Liver (tissue), 9 donors: Measurements from ENCODE around the gene PAOX. TPM values are rescaled to one million over a fixed set of nuclear protein-coding genes. Genes with fewer than 3 reads are reported as not detected.

Experiments
- DNase-seq: peaks from one replicate; pipeline ENCODE4 v3.0.0-alpha.2; 2017; ENCODE audit warnings: low spot score
- H3K27ac ChIP-seq, 2 donors: one replicate each; pipeline ENCODE4 v1.7.0; 2013; ENCODE audit warnings: inconsistent platforms in 2 of 2, low read length in 2 of 2, control low read depth in 1 of 2, low read depth in 1 of 2, mild to moderate bottlenecking in 1 of 2
- H3K27me3 ChIP-seq, 4 donors: one replicate each; pipeline versions ENCODE4 v1.6.1 to v1.7.0; 2013; ENCODE audit warnings: low read length in 3 of 4, inconsistent platforms in 1 of 4, mild to moderate bottlenecking in 1 of 4, moderate library complexity in 1 of 4; ENCODE audit not compliant: control insufficient read depth in 4 of 4, insufficient read depth in 4 of 4
- H3K36me3 ChIP-seq, 4 donors: one replicate each; pipeline versions ENCODE4 v1.6.1 to v1.7.0; 2013; ENCODE audit warnings: low read length in 3 of 4, mild to moderate bottlenecking in 3 of 4, low read depth in 1 of 4, moderate library complexity in 1 of 4; ENCODE audit not compliant: control insufficient read depth in 4 of 4, insufficient read depth in 3 of 4
- H3K4me1 ChIP-seq, 4 donors: one replicate each; pipeline versions ENCODE4 v1.6.1 to v1.7.0; 2013; ENCODE audit warnings: low read length in 3 of 4, mild to moderate bottlenecking in 3 of 4, moderate library complexity in 1 of 4; ENCODE audit not compliant: control insufficient read depth in 4 of 4, insufficient read depth in 4 of 4
- H3K4me3 ChIP-seq, 3 donors: one replicate each; pipeline versions ENCODE4 v1.6.1 to v1.7.0; 2013; ENCODE audit warnings: low read length in 3 of 3, control low read depth in 1 of 3, low read depth in 1 of 3, mild to moderate bottlenecking in 1 of 3
- H3K9ac ChIP-seq, 2 donors: one replicate each; pipeline ENCODE4 v1.7.0; 2013; ENCODE audit warnings: low read length in 2 of 2, mild to moderate bottlenecking in 2 of 2, moderate library complexity in 2 of 2, control low read depth in 1 of 2, low read depth in 1 of 2
- H3K9me3 ChIP-seq, 4 donors: one replicate each; pipeline versions ENCODE4 v1.6.1 to v1.7.0; 2013; ENCODE audit warnings: low read length in 3 of 4; ENCODE audit not compliant: control insufficient read depth in 4 of 4
- EGR1 ChIP-seq, 2 donors: IDR thresholded peaks; 2 replicates each; pipeline ENCODE4 v1.6.1; 2016 to 2018; ENCODE audit warnings: antibody characterized with exemption in 2 of 2, low read depth in 2 of 2
- FOXA1 ChIP-seq: IDR thresholded peaks from 2 replicates; pipeline ENCODE4 v1.6.1; 2016; ENCODE audit warnings: antibody characterized with exemption
- FOXA2 ChIP-seq: IDR thresholded peaks from 2 replicates; pipeline ENCODE4 v1.6.1; 2016; ENCODE audit warnings: antibody characterized with exemption
- GABPA ChIP-seq, 2 donors: IDR thresholded peaks in 1 of 2; conservative IDR thresholded peaks in 1 of 2; 2 replicates each; pipeline ENCODE4 v1.6.1; 2016; ENCODE audit warnings: antibody characterized with exemption in 2 of 2, mild to moderate bottlenecking in 1 of 2, moderate library complexity in 1 of 2
- HNF4A ChIP-seq, 2 donors: conservative IDR thresholded peaks; 2 replicates each; pipeline ENCODE4 v1.6.1; 2016; ENCODE audit warnings: antibody characterized with exemption in 2 of 2, mild to moderate bottlenecking in 2 of 2
- HNF4G ChIP-seq: IDR thresholded peaks from 2 replicates; pipeline ENCODE4 v1.6.1; 2016; ENCODE audit warnings: antibody characterized with exemption
- JUND ChIP-seq, 2 donors: IDR thresholded peaks; 2 replicates each; pipeline ENCODE4 v1.6.1; 2016; ENCODE audit warnings: antibody characterized with exemption in 2 of 2
- NR2F2 ChIP-seq: IDR thresholded peaks from 2 replicates; pipeline ENCODE4 v1.6.1; 2016; ENCODE audit warnings: antibody characterized with exemption
- RAD21 ChIP-seq, 2 donors: IDR thresholded peaks; 2 replicates each; pipeline ENCODE4 v1.6.1; 2016; ENCODE audit warnings: antibody characterized with exemption in 2 of 2, mild to moderate bottlenecking in 2 of 2
- RXRA ChIP-seq, 2 donors: IDR thresholded peaks; 2 replicates each; pipeline ENCODE4 v1.6.1; 2017 to 2018; ENCODE audit warnings: antibody characterized with exemption in 2 of 2, mild to moderate bottlenecking in 1 of 2
- SP1 ChIP-seq: IDR thresholded peaks from 2 replicates; pipeline ENCODE4 v1.6.1; 2018; ENCODE audit warnings: antibody characterized with exemption, mild to moderate bottlenecking
- TAF1 ChIP-seq: conservative IDR thresholded peaks from 2 replicates; pipeline ENCODE4 v1.6.1; 2016; ENCODE audit warnings: antibody characterized with exemption, mild to moderate bottlenecking
- YY1 ChIP-seq: IDR thresholded peaks from 2 replicates; pipeline ENCODE4 v1.6.1; 2016; ENCODE audit warnings: antibody characterized with exemption, mild to moderate bottlenecking
- WGBS: extraction: QIAGEN DNeasy Blood & Tissue Kit; methylation state at CpG from one replicate; pipeline ENCODE4 v1.1.7; 2013; 5-methylcytosine and 5-hydroxymethylcytosine counted together
- polyA plus RNA-seq, 2 donors: library from polyadenylated mRNA; stranded (reverse) in 1 of 2; unstranded in 1 of 2; fragments of 200-250 nt in 1 of 2; fragments of >200 nt in 1 of 2; fragmentation: Nextera tagmentation in 1 of 2; extraction: Ambion mirVana in 1 of 2; gene quantifications; one replicate each; pipeline versions ENCODE4 v1.2.1 to v1.2.3, GENCODE V29; 2013 to 2015
- total RNA-seq, 2 donors: library from RNA; depleted of rRNA; stranded (reverse); fragments of >200 nt; gene quantifications; one replicate each; pipeline ENCODE4 v1.2.3, GENCODE V29; 2014
- TF ChIP-seq, protein P1 (sequence below): IDR thresholded peaks from 2 replicates; pipeline ENCODE4 v1.6.1; 2016; ENCODE audit warnings: antibody characterized with exemption
- TF ChIP-seq, protein P2 (sequence below): IDR thresholded peaks from 2 replicates; pipeline ENCODE4 v1.6.1; 2016; ENCODE audit warnings: antibody characterized with exemption
- TF ChIP-seq, protein P3 (sequence below): IDR thresholded peaks from 2 replicates; pipeline ENCODE4 v1.6.1; 2016; ENCODE audit warnings: antibody characterized with exemption, mild to moderate bottlenecking
- TF ChIP-seq, protein P4 (sequence below): fragments of 150-350 bp; IDR thresholded peaks from 2 replicates; pipeline ENCODE4 v1.5.1; 2017; ENCODE audit warnings: improper control_type of control experiment, low read depth, low read length; ENCODE audit not compliant: missing input control
- TF ChIP-seq, protein P5 (sequence below): IDR thresholded peaks from 2 replicates; pipeline ENCODE4 v1.6.1; 2016; ENCODE audit warnings: antibody characterized with exemption
- donor health status: healthy.
- donor health status: healthy.
- donor health status: healthy.
- donor health status: healthy.
- donor health status: healthy.

The PAOX gene
- total and polyA plus RNA-seq, 4 donors = 4.8 to 17.8 (median 13.3) TPM

DNA sequence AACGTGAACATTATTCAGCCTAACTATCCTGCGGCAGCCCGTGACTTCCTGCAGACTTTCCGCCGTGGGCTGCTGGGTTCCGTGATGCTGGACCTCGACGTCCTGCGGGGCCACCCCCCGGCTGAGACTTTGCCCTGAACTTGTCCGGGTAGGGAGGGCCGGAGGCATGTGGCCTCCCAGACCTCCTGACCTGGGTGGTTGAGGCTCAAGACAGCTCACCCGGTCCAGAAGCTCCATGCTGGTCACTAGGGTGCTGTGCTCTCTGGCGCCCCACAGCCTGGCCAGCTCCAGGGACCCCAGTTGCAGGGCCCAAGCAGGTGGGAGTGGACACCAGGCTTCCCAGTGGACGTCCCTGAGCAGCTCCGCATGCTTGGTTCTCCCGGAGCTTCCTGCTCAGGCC is 41.0 kb downstream of the PAOX start:
- WGBS = 96% methylated on average over 17 of the region's 17 CpGs
- H3K4me1 ChIP-seq = peaks cover 0 to 10% (median 4%) of the 10 kb centered on the region in 4 donors
- DNase-seq = no peak
- no peak overlapping the region for H3K4me3 ChIP-seq
- peaks cover 0 to 3% (median 0%) of the 10 kb centered on the region in 4 donors for H3K27me3 ChIP-seq
- no peak overlapping the region for H3K9ac ChIP-seq
- TF ChIP-seq RAD21 (IDR thresholded peaks at IDR 0.05) (no peak), YY1 (no peak), HNF4G (no peak), FOXA2 (no peak), NR2F2 (no peak), RXRA (IDR thresholded peaks at IDR 0.05) (no peak), GABPA (IDR thresholded peaks at IDR 0.05 in 1 of 2, conservative IDR thresholded peaks at IDR 0.05 in 1 of 2) (no peak), JUND (IDR thresholded peaks at IDR 0.05) (no peak), SP1 (no peak), TAF1 (no peak), HNF4A (conservative IDR thresholded peaks at IDR 0.05) (no peak), EGR1 (IDR thresholded peaks at IDR 0.05; ENCODE audit: low read depth in 2 of 2) (no peak), FOXA1 (no peak)
- TF ChIP-seq, protein P1, sequence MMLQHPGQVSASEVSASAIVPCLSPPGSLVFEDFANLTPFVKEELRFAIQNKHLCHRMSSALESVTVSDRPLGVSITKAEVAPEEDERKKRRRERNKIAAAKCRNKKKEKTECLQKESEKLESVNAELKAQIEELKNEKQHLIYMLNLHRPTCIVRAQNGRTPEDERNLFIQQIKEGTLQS = no peak
- TF ChIP-seq, protein P2, sequence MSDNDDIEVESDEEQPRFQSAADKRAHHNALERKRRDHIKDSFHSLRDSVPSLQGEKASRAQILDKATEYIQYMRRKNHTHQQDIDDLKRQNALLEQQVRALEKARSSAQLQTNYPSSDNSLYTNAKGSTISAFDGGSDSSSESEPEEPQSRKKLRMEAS = no peak
- TF ChIP-seq, protein P3, sequence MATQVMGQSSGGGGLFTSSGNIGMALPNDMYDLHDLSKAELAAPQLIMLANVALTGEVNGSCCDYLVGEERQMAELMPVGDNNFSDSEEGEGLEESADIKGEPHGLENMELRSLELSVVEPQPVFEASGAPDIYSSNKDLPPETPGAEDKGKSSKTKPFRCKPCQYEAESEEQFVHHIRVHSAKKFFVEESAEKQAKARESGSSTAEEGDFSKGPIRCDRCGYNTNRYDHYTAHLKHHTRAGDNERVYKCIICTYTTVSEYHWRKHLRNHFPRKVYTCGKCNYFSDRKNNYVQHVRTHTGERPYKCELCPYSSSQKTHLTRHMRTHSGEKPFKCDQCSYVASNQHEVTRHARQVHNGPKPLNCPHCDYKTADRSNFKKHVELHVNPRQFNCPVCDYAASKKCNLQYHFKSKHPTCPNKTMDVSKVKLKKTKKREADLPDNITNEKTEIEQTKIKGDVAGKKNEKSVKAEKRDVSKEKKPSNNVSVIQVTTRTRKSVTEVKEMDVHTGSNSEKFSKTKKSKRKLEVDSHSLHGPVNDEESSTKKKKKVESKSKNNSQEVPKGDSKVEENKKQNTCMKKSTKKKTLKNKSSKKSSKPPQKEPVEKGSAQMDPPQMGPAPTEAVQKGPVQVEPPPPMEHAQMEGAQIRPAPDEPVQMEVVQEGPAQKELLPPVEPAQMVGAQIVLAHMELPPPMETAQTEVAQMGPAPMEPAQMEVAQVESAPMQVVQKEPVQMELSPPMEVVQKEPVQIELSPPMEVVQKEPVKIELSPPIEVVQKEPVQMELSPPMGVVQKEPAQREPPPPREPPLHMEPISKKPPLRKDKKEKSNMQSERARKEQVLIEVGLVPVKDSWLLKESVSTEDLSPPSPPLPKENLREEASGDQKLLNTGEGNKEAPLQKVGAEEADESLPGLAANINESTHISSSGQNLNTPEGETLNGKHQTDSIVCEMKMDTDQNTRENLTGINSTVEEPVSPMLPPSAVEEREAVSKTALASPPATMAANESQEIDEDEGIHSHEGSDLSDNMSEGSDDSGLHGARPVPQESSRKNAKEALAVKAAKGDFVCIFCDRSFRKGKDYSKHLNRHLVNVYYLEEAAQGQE = no peak
- TF ChIP-seq, protein P4, sequence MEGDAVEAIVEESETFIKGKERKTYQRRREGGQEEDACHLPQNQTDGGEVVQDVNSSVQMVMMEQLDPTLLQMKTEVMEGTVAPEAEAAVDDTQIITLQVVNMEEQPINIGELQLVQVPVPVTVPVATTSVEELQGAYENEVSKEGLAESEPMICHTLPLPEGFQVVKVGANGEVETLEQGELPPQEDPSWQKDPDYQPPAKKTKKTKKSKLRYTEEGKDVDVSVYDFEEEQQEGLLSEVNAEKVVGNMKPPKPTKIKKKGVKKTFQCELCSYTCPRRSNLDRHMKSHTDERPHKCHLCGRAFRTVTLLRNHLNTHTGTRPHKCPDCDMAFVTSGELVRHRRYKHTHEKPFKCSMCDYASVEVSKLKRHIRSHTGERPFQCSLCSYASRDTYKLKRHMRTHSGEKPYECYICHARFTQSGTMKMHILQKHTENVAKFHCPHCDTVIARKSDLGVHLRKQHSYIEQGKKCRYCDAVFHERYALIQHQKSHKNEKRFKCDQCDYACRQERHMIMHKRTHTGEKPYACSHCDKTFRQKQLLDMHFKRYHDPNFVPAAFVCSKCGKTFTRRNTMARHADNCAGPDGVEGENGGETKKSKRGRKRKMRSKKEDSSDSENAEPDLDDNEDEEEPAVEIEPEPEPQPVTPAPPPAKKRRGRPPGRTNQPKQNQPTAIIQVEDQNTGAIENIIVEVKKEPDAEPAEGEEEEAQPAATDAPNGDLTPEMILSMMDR = no peak
- TF ChIP-seq, protein P5, sequence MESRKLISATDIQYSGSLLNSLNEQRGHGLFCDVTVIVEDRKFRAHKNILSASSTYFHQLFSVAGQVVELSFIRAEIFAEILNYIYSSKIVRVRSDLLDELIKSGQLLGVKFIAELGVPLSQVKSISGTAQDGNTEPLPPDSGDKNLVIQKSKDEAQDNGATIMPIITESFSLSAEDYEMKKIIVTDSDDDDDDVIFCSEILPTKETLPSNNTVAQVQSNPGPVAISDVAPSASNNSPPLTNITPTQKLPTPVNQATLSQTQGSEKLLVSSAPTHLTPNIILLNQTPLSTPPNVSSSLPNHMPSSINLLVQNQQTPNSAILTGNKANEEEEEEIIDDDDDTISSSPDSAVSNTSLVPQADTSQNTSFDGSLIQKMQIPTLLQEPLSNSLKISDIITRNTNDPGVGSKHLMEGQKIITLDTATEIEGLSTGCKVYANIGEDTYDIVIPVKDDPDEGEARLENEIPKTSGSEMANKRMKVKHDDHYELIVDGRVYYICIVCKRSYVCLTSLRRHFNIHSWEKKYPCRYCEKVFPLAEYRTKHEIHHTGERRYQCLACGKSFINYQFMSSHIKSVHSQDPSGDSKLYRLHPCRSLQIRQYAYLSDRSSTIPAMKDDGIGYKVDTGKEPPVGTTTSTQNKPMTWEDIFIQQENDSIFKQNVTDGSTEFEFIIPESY = no peak
- no peaks in the 10 kb centered on the region for H3K9me3 ChIP-seq
- no peak overlapping the region for H3K27ac ChIP-seq
- peaks cover 5 to 16% (median 9%) of the 10 kb centered on the region in 4 donors for H3K36me3 ChIP-seq
